Measurements from ENCODE around the gene PKHD1. TPM values are rescaled to one million over a fixed set of nuclear protein-coding genes. Genes with fewer than 3 reads are reported as not detected.

The PKHD1 gene
- total and polyA plus RNA-seq, 2 of the 8 experiments (the other 6 are each of a cell fraction or from before 2014, with no cell fraction given): 0.06 to 0.09 TPM

DNA sequence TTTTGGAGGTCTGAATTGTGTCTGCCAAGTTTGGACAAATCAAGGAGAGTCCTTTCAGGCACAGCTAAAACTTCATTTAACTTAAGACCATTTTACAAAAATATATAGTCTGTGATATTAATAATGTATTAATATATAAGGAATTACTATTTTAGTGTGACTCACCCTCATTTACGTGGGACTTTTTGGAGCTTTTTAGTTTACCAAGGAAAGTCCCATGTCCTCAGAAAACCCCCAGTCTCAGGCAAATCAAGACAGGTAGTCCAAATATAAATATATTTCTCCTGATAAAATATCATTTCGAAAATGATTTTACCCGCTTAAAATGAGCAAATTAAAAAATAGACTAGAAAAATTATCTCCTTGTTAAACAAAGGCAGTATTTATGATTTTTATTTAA is 479.0 kb downstream of the PKHD1 start (continued):
- TF ChIP-seq RAD21 (IDR thresholded peaks at IDR 0.05 in 1 of 2, conservative IDR thresholded peaks at IDR 0.05 in 1 of 2; ENCODE audit: low read depth in 2 of 2, low read length in 2 of 2) (no peak), SUZ12 (IDR thresholded peaks at IDR 0.05; ENCODE audit: low read length) (no peak), USF2 (IDR thresholded peaks at IDR 0.05; ENCODE audit: low read length) (no peak)

All from H1 (cell line).